Ovary (tissue), 10 donors: ENCODE measurements around the gene PSMC2. TPM values are rescaled to one million over a fixed set of nuclear protein-coding genes. Genes with fewer than 3 reads are reported as not detected.

Experiments
- DNase-seq, 5 donors: peaks; one replicate each; pipeline ENCODE4 v3.0.0-alpha.2; 2019 to 2020
- H3K27ac ChIP-seq, 2 donors: fragments of 200-600 bp; one replicate each; pipeline versions ENCODE4 v1.5.1 to v1.8.0; 2019 to 2022
- H3K27me3 ChIP-seq: fragments of 200-600 bp; one replicate; pipeline ENCODE4 v1.8.0; 2022
- H3K36me3 ChIP-seq: fragments of 200-600 bp; sonication (generic); one replicate; pipeline ENCODE4 v1.5.1; 2019
- H3K4me1 ChIP-seq: one replicate; pipeline ENCODE4 v1.8.1; 2013; ENCODE audit warnings: mild to moderate bottlenecking, moderate library complexity; ENCODE audit not compliant: insufficient read depth
- H3K4me3 ChIP-seq: fragments of 200-600 bp; sonication (generic); one replicate; pipeline ENCODE4 v1.5.1; 2017
- H3K9me3 ChIP-seq, 2 donors: fragments of 200-600 bp in 1 of 2; sonication (generic) in 1 of 2; one replicate each; pipeline versions ENCODE4 v1.5.1 to v1.8.1; 2013 to 2019; ENCODE audit warnings: mild to moderate bottlenecking in 1 of 2, moderate library complexity in 1 of 2
- EP300 ChIP-seq: sonication (generic); formaldehyde crosslinking; IDR thresholded peaks from one replicate; pipeline ENCODE4 v1.6.1; 2017; ENCODE audit warnings: antibody characterized with exemption
- POLR2A ChIP-seq: fragments of 450-650 bp; IDR thresholded peaks from one replicate; pipeline ENCODE4 v1.6.1; 2017; ENCODE audit warnings: antibody characterized with exemption, mild to moderate bottlenecking, moderate library complexity
- WGBS, 3 donors: extraction: QIAGEN DNeasy Blood & Tissue Kit in 1 of 3; methylation state at CpG; one replicate each; pipeline versions ENCODE4 v1.1.5 to v1.1.7; 2013 to 2017; 5-methylcytosine and 5-hydroxymethylcytosine counted together
- intact Hi-C, 4 donors: fragments of 100-400 bp; cut with DNase I; formaldehyde crosslinking; loops; one replicate each; pipeline versions ENCODE4 v1.11.0 to v1.15.1; 2022 to 2023
- long read RNA-seq, 3 donors: library from polyadenylated mRNA in 2 of 3; unstranded in 2 of 3; transcript quantifications; one replicate each; pipeline ENCODE4 v2.0.0 and lab custom pipeline, GENCODE V29; 2021 to 2026
- polyA plus RNA-seq, 2 donors: library from polyadenylated mRNA; stranded (reverse); fragments of 200-250 nt in 1 of 2; fragments of 350-450 nt in 1 of 2; fragmentation: Illumina TruSeq in 1 of 2; extraction: RNeasy Lipid Tissue Mini Kit (QIAGEN cat#74804) in 1 of 2; gene quantifications; one replicate each; pipeline ENCODE4 v1.2.3, GENCODE V29; 2013 to 2014
- total RNA-seq, 7 donors: library from RNA; depleted of rRNA in 2 of 7; stranded (reverse); fragments of >200 nt in 2 of 7; fragmentation: NEBNext Ultra II Directional in 3 of 7; extraction: Animal tissue kit (Norgen Biotek cat#: 25700) in 3 of 7; gene quantifications; one replicate each; pipeline versions ENCODE4 v1.1.0 to v1.2.4, GENCODE V29; 2016 to 2023
- TF ChIP-seq, protein P1 (sequence below), 3 donors: fragments of 450-650 bp in 2 of 3; fragments of 200-600 bp in 1 of 3; IDR thresholded peaks; one replicate each; pipeline versions ENCODE4 v1.5.1 to v1.8.0; 2016 to 2022; ENCODE audit warnings: antibody characterized with exemption in 3 of 3, mild to moderate bottlenecking in 1 of 3
- donor health status: DM: no; HTN: no; CAD: no; lungs with moderate emphysema.
- donor health status: DM: no; HTN: no; CAD: no.
- donor health status: Bipolar disorder and iron deficiency.
- donor health status: DM: yes; HTN: yes; CAD: no.
- donor health status: DM: no; HTN: no; CAD: no.
- donor health status: DM: yes; HTN: yes; CAD: no.

The PSMC2 gene
- total RNA-seq = 10 to 100 TPM; 55.1 to 94.0 (median 82.1) TPM
- 100 to 1,000 TPM in 1 of 2 donors, 10 to 100 TPM in 1; 66.2 to 104 TPM for polyA plus RNA-seq
- long read RNA-seq, donor 1, transcript PSMC2-201 (12 exons, 2,637 nt) = major isoform, 240 of 266 reads
- long read RNA-seq, donor 1, partial matches to known transcripts = 9 of 266 reads
- long read RNA-seq, donor 1, other reads (novel, unspliced or antisense) = 17 of 266 reads
- long read RNA-seq, donor 2, transcript PSMC2-201 (12 exons, 2,637 nt) = major isoform, 42 of 61 reads
- long read RNA-seq, donor 2, partial matches to known transcripts = 18 of 61 reads
- long read RNA-seq, donor 2, other reads (novel, unspliced or antisense) = 0 of 61 reads
- long read RNA-seq, donor 3, transcript PSMC2-201 (12 exons, 2,637 nt) = major isoform, 68 of 72 reads
- long read RNA-seq, donor 3, partial matches to known transcripts = 3 of 72 reads
- long read RNA-seq, donor 3, other reads (novel, unspliced or antisense) = 1 of 72 reads

DNA sequence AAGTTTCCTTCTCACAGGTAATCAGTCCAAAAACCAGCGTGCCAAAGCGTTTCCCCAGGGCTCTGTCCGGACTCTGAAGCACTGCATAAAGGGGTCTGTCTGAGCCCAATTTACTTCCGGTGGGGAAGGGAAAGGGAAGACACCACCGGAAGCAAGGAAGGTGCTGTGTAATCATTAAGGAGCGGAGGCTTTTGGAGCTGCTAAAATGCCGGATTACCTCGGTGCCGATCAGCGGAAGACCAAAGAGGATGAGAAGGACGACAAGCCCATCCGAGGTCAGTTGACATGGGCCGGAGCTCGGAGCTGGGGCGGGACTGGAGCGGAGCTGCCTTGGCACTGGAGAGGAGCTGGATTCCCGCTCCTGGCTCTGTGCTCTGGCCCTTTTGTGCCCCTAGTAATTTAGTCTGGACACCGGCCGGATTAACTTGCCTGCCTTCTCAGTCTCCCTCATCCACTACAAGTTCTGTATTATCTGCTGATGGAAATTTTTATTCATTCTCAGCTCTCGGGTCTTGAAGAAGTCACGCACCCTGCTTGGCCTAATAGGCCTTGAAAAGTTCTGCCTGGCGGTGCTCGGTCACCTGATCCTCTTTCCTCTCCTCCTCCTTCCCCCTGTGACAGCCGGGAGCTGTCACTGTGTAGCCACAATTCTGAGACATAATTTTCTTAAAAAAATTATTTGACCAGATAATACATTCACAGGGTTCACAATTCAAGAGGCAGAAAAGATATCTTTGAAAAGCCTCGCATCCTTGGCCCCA, at the start of gene PSMC2:
Gene PSMC2, plus strand, starts transcription at position 137 of the 761 bp plus-strand sequence. Its CDS starts 69 bp downstream, at position 206.
- no peaks in the 10 kb centered on the region for H3K36me3 ChIP-seq
- TF ChIP-seq EP300 = no peak
- TF ChIP-seq POLR2A = peak; percentile 34
- H3K4me3 ChIP-seq = peak within 1 kb of the TSS; percentile 84
- DNase-seq = peak; percentile 68 to 83 (median 79)
- intact Hi-C loops = no loop called here
- no peaks in the 10 kb centered on the region for H3K9me3 ChIP-seq
- H3K27me3 ChIP-seq = no peaks in the 10 kb centered on the region
- 0 to 1% (median 0%) methylated on average over 25 of the region's 25 CpGs for WGBS, 3 donors
- peak within 1 kb of the TSS; percentile 72 to 75 for H3K27ac ChIP-seq
- peaks cover 3% of the 10 kb centered on the region for H3K4me1 ChIP-seq

DNA sequence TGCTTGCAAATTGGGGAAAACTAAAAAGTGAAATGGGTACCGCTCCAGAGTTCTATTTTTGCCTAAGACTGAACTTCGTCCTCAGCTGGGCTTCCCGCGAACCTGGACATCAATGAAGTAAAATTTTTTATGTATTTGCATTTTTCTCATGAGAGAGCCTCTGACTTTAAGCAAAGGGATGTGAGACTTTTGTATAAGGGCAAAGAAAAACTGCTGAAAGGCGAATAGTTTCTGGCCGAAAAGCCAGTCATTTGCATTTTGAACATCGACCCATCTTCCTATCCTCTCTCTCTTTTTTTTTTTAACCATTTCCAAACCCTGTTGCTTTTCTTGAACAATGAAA, 49.6 kb upstream of the PSMC2 start:
- no peaks in the 10 kb centered on the region for H3K9me3 ChIP-seq
- WGBS, 3 donors = 1% methylated on average over 7 of the region's 7 CpGs
- no peak for DNase-seq
- H3K36me3 ChIP-seq = no peaks in the 10 kb centered on the region
- H3K4me1 ChIP-seq = peaks cover 4% of the 10 kb centered on the region
- intact Hi-C loops = no loop called here
- no peak for TF ChIP-seq POLR2A
- TF ChIP-seq, protein P1, sequence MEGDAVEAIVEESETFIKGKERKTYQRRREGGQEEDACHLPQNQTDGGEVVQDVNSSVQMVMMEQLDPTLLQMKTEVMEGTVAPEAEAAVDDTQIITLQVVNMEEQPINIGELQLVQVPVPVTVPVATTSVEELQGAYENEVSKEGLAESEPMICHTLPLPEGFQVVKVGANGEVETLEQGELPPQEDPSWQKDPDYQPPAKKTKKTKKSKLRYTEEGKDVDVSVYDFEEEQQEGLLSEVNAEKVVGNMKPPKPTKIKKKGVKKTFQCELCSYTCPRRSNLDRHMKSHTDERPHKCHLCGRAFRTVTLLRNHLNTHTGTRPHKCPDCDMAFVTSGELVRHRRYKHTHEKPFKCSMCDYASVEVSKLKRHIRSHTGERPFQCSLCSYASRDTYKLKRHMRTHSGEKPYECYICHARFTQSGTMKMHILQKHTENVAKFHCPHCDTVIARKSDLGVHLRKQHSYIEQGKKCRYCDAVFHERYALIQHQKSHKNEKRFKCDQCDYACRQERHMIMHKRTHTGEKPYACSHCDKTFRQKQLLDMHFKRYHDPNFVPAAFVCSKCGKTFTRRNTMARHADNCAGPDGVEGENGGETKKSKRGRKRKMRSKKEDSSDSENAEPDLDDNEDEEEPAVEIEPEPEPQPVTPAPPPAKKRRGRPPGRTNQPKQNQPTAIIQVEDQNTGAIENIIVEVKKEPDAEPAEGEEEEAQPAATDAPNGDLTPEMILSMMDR (IDR thresholded peaks at IDR 0.05) = no peak
- TF ChIP-seq EP300 = no peak
- H3K4me3 ChIP-seq = peak overlapping the region; percentile 81
- H3K27ac ChIP-seq = peak overlapping the region in 1 of 2 donors; percentile 70
- no peaks in the 10 kb centered on the region for H3K27me3 ChIP-seq

DNA sequence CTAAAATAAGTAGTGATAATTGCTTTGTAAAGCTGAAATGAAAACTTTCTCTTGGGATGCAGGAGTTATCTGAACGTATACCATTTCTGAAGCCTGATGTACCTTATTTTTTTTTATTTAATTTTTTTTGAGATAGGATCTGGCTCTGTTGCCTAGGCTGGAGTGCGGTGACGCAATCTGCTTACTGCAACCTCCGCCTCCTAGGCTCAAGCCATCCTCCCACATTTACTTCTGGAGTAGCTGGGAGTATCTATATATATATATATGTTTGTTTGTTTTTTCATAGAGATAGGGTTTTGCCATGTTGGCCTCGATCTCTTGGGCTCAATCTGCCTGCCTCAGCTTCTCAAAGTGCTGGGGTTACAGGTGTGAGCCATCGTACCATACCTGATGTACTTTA, 47.8 kb upstream of the PSMC2 start:
- TF ChIP-seq, protein P1 (IDR thresholded peaks at IDR 0.05) = no peak
- TF ChIP-seq EP300 = no peak
- no peak for TF ChIP-seq POLR2A
- intact Hi-C loops = no loop called here
- Histone ChIP-seq H3K4me3 (no peak overlapping the region), H3K9me3 (no peaks in the 10 kb centered on the region), H3K27ac (no peak overlapping the region), H3K4me1 (peaks cover 4% of the 10 kb centered on the region), H3K36me3 (no peaks in the 10 kb centered on the region), H3K27me3 (no peaks in the 10 kb centered on the region)
- DNase-seq = no peak
- 73 to 81% (median 76%) methylated on average over 6 of the region's 6 CpGs for WGBS, 3 donors

DNA sequence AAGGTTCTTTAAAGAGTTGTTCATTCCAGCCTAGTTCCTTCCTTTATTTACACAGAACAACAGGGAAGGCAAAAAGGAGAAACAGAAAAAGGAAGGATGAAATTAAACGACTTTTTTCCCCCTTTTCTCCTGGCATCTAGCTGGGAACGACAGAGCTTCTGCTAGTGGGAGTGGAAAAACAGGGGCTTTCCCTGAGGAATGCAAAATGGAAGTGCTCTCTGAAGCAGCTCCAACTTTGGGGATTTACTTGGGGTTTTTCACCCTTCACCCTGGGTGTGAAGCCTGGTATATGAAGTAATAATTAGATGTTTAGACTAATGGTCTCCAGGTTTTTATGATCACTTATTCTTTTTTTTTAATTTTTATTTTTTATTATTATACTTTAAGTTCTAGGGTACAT, 46.0 kb upstream of the PSMC2 start:
- Histone ChIP-seq H3K27ac (no peak overlapping the region), H3K9me3 (no peaks in the 10 kb centered on the region), H3K36me3 (no peaks in the 10 kb centered on the region), H3K4me1 (peaks cover 4% of the 10 kb centered on the region), H3K4me3 (no peak overlapping the region), H3K27me3 (no peaks in the 10 kb centered on the region)
- DNase-seq = no peak
- whole genome bisulfite sequencing, 3 donors = 55 to 61% (median 60%) methylated on average over 2 of the region's 2 CpGs
- no peak for TF ChIP-seq POLR2A
- no peak for TF ChIP-seq EP300
- TF ChIP-seq, protein P1 (IDR thresholded peaks at IDR 0.05) = no peak
- intact Hi-C loops = no loop called here
